Progenitor cell of endocrine pancreas (in vitro differentiated cells): Measurements from ENCODE around the gene TBC1D8B. TPM values are rescaled to one million over a fixed set of nuclear protein-coding genes. Genes with fewer than 3 reads are reported as not detected.

Experiments
- DNase-seq: peaks from one replicate; pipeline ENCODE4 v3.0.0; 2021; ENCODE audit warnings: low spot score; ENCODE audit not compliant: unreplicated experiment
- H3K27ac Mint-ChIP-seq: 2 replicates; pipeline ENCODE4 v1.8.0; 2021; ENCODE audit warnings: mild to moderate bottlenecking, moderate library complexity, mixed read lengths
- H3K27me3 Mint-ChIP-seq: 2 replicates; pipeline ENCODE4 v1.8.0; 2021; ENCODE audit warnings: mixed read lengths
- H3K36me3 Mint-ChIP-seq: 2 replicates; pipeline ENCODE4 v1.8.0; 2022; ENCODE audit warnings: mixed read lengths; ENCODE audit not compliant: insufficient read depth
- H3K4me1 Mint-ChIP-seq: 2 replicates; pipeline ENCODE4 v1.8.0; 2021; ENCODE audit warnings: low read depth, mixed read lengths
- H3K4me3 Mint-ChIP-seq: 2 replicates; pipeline ENCODE4 v1.8.0; 2021; ENCODE audit warnings: low read depth, mild to moderate bottlenecking, moderate library complexity, mixed read lengths
- H3K9me3 Mint-ChIP-seq: 2 replicates; pipeline ENCODE4 v1.8.0; 2021; ENCODE audit warnings: low read depth, mixed read lengths
- total RNA-seq: library from RNA; stranded (reverse); gene quantifications from 2 replicates; pipeline ENCODE4 v1.2.1, GENCODE V29; 2021
- TF ChIP-seq, protein P1 (sequence below): fragments of 200-600 bp; sonication (generic); IDR thresholded peaks from one replicate; pipeline ENCODE4 v1.5.0; 2021; ENCODE audit warnings: antibody characterized with exemption, mild to moderate bottlenecking; ENCODE audit not compliant: unreplicated experiment

Gene TBC1D8B
- total RNA-seq, 1 donor from 2014 or later: 6.6 TPM

DNA sequence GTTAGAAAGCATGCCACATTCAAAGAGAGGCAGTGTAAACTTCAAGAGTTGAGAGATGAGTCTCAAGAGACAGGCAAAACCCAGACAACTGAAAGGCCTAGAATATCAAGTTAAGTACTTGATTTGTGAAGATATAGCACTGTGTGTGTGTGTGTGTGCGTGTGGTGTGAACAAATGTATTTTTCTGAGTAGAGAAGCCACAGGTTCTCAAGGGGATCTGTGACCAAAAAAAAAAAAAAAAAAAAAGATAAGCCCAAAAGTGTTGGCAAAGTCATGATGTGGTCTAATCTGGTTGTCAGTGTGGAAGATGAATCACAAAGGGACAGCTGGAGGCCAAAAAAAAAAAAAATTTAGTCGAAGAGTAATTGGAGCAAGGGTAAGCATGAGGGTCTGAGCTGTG, 96.8 kb downstream of the TBC1D8B start:
- H3K27me3 Mint-ChIP-seq: no peaks in the 10 kb centered on the region
- H3K27ac Mint-ChIP-seq: no peak overlapping the region
- peaks cover 14% of the 10 kb centered on the region for H3K9me3 Mint-ChIP-seq
- H3K36me3 Mint-ChIP-seq: no peaks in the 10 kb centered on the region
- TF ChIP-seq, protein P1, sequence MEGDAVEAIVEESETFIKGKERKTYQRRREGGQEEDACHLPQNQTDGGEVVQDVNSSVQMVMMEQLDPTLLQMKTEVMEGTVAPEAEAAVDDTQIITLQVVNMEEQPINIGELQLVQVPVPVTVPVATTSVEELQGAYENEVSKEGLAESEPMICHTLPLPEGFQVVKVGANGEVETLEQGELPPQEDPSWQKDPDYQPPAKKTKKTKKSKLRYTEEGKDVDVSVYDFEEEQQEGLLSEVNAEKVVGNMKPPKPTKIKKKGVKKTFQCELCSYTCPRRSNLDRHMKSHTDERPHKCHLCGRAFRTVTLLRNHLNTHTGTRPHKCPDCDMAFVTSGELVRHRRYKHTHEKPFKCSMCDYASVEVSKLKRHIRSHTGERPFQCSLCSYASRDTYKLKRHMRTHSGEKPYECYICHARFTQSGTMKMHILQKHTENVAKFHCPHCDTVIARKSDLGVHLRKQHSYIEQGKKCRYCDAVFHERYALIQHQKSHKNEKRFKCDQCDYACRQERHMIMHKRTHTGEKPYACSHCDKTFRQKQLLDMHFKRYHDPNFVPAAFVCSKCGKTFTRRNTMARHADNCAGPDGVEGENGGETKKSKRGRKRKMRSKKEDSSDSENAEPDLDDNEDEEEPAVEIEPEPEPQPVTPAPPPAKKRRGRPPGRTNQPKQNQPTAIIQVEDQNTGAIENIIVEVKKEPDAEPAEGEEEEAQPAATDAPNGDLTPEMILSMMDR: no peak
- no peak overlapping the region for H3K4me3 Mint-ChIP-seq
- peaks cover 2% of the 10 kb centered on the region for H3K4me1 Mint-ChIP-seq
- no peak for DNase-seq

DNA sequence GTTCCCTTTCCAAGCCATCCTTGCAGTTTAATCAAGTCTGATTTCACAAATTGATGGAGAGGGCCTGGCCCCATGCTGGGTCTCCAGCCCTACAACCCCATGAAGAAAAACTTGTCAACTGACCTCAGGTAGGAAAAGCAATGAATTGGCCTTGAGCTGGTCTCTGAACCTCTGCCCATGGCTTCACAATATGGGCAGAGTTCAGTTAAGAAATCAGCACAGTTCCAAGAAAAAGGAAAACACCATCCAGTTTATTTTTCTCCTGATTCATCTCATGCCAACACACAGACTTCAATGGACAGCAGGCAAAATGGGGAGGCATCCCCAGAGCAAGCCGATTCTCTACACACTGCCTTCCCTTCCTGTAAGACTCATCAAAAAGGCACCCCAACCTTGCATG, 97.4 kb downstream of the TBC1D8B start:
- no peaks in the 10 kb centered on the region for H3K36me3 Mint-ChIP-seq
- peaks cover 2% of the 10 kb centered on the region for H3K4me1 Mint-ChIP-seq
- H3K27me3 Mint-ChIP-seq: no peaks in the 10 kb centered on the region
- H3K27ac Mint-ChIP-seq: no peak overlapping the region
- TF ChIP-seq, protein P1: no peak
- no peak for DNase-seq
- H3K9me3 Mint-ChIP-seq: peaks cover 18% of the 10 kb centered on the region
- no peak overlapping the region for H3K4me3 Mint-ChIP-seq

DNA sequence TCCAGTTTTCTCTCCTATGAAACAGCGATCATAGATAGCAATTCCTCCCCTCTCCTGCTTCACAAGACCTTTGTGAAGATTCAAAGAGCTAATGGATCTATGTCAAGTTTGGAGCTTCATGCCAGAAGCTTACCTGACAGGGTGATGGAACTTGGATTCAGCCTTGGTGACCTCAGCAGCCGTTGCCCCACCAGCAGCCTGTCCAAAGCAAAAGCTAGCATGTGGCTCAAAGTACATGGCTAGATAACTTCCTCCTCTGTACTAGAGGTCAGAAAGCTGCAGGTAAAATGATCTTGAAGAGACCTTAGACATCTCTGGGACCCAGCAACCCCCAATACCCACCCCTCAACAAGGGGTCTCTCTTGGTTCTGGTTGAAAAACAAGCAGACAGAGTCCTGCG, 98.9 kb downstream of the TBC1D8B start:
- Mint-ChIP-seq H3K27me3 (no peaks in the 10 kb centered on the region), H3K4me1 (peaks cover 2% of the 10 kb centered on the region), H3K27ac (no peak overlapping the region), H3K4me3 (no peak overlapping the region), H3K36me3 (no peaks in the 10 kb centered on the region), H3K9me3 (peaks cover 12% of the 10 kb centered on the region)
- TF ChIP-seq, protein P1: no peak
- no peak for DNase-seq

DNA sequence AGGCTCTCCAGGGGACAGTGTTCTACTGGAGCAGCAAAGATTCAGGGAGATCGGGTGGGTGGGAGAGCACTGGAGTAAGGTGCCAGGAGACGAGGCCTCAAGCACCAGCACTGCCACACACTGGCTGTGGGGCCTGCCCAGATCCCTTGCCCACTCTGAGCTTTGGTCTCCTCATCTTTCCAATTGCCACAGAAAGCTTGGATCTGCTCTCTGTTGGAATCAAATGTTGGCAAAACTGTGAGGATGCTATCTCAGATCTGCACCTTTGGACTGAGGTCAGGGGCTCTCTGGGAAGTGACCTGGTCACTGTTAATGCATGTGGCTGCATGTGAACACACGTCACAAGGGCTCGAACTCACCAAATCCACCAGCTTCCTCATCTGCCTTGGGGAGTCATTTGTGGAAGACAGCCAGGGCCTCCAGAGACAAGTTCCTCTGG, 99.3 kb downstream of the TBC1D8B start:
- DNase-seq: no peak
- Mint-ChIP-seq H3K9me3 (peaks cover 15% of the 10 kb centered on the region), H3K4me1 (peaks cover 4% of the 10 kb centered on the region), H3K27me3 (no peaks in the 10 kb centered on the region), H3K27ac (no peak overlapping the region), H3K4me3 (no peak overlapping the region), H3K36me3 (no peaks in the 10 kb centered on the region)
- TF ChIP-seq, protein P1: no peak

DNA sequence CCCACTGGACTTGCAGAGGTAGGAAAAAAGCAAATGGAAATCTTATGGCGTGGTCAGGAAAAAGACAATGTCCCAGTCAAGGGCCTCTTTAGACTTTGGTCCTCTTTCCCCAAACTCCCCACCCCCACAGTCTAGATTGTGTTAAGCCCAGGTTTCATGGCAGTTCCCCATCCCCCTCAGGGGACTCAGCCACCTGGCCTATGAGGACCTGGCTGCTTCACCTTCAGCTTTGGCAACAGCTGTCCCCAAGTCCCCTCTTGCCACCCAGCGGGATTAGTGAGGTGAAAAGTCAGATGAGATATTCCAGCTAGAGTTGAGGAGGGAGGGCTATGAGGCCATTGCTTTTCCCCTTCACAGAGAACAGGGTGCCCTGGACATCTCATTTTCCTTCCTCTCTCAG, 100.2 kb downstream of the TBC1D8B start:
- H3K4me1 Mint-ChIP-seq: peaks cover 4% of the 10 kb centered on the region
- H3K4me3 Mint-ChIP-seq: no peak overlapping the region
- peaks cover 16% of the 10 kb centered on the region for H3K9me3 Mint-ChIP-seq
- no peak for DNase-seq
- no peaks in the 10 kb centered on the region for H3K36me3 Mint-ChIP-seq
- TF ChIP-seq, protein P1: no peak
- H3K27ac Mint-ChIP-seq: no peak overlapping the region
- no peaks in the 10 kb centered on the region for H3K27me3 Mint-ChIP-seq
